ENCODE measurements around the gene ZFP82. TPM values are rescaled to one million over a fixed set of nuclear protein-coding genes. Genes with fewer than 3 reads are reported as not detected.

The ZFP82 gene
- total RNA-seq, 2 donors from 2014 or later: 3.5 to 5.0 TPM

- Mint-ChIP-seq H3K27ac (no peak overlapping the region), H3K36me3 (peaks cover 63 to 77% of the 10 kb centered on the region in 2 donors), H3K9me3 (peaks cover 43 to 49% of the 10 kb centered on the region in 2 donors)
- ATAC-seq: no peak
- DNase-seq (ENCODE audit: low spot score in 2 of 2): no peak
These were observed 25.3 kb downstream of the ZFP82 start for GRCh38 chr19:36392916-36393673.

GRCh38 chr19:36379510-36379819 is 39.0 kb downstream of the ZFP82 start:
- Mint-ChIP-seq H3K9me3 (peaks cover 4 to 18% of the 10 kb centered on the region in 2 donors), H3K27ac (peak overlapping the region; percentile 50 to 90), H3K36me3 (peaks cover 18 to 26% of the 10 kb centered on the region in 2 donors)
- DNase-seq (ENCODE audit: low spot score in 2 of 2) (no peak), ATAC-seq (no peak)

DNA sequence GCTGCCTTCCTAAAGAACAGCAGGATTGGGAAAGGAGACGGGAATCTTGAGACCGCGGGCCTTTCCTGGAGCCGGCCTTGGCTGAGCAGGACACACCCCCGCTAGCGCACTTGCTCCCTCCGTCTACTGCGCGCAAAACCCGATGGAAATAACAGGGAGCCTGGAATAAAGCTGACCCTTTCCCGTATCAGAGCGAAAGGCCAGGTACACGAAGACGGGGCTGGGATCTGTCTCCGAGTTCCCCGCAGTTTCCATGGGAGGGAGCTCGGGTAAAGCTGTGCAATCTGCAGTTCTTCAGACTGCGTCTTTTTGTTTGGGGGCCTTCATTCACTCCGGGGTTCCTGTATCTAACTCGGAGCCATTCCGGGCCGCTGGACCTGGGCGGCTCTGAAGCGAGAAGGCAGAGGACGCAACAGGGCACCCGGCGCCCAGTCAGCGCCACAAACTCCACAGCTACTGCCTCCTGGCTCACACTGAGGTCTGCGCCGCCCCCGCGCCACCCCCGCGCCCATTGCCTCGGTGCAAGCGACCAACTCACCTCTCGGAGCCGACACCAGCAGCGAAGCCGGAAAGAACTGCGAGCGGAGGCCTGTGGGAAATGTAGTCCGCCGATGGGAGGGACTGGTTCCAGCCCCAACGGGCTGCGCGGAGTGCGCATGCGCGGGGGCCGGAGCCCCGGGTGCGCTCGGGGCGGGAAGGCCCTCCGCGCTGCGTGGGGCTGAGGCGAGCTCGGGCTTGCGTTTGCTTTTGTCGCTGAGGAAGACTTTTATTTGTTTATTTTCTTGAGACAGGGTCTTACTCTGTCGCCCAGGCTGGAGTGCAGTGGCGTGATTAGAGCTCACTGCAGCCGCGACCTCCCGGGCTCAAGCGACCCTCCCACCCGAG is 39.6 kb downstream of the ZFP82 start, which contains the start of gene ZFP14:
Gene ZFP14, minus strand, starts transcription at position 577 of the 885 bp plus-strand sequence. CDS start 11,309 bp downstream, outside the sequence.
- H3K9me3 Mint-ChIP-seq: peaks cover 4 to 18% of the 10 kb centered on the region in 2 donors
- peak within 1 kb of the TSS; percentile 82 to 90 for H3K27ac Mint-ChIP-seq
- H3K36me3 Mint-ChIP-seq: peaks cover 21 to 32% of the 10 kb centered on the region in 2 donors
- DNase-seq (ENCODE audit: low spot score in 2 of 2) (peak; percentile 89 to 96), ATAC-seq (peak; percentile 99 to 100)

DNA sequence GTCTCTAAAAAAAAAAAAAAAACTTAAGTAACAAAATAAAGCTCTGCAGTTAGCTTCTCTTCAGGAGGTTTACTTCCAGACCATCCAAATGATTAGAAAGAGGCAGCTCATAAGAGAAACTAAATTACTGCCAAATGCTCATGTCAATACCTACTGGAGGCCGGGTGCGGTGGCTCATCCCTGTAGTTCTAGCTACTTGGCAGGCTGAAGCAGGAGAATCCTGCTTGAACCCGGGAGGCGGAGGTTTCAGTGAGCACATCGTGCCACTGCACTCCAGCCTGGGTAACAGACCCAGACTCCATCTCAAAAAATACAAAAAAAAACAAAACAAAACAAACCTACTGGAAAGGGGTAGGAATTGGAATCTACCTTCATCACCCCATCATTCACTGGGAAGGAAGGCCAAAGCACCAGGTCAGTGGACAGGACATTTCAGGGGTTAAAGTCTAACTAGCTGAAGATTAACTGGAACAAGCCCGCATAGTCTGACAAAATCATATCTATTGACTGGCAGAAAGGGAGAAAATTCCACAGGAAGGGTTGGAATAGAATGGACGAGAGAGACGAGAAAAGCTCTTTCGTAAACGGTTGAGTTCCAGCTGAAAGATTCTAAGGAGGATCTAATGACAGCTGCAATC is 40.8 kb downstream of the ZFP82 start:
- peak overlapping the region; percentile 82 to 90 for H3K27ac Mint-ChIP-seq

GRCh38 chr19:36373638-36374156 is 44.7 kb downstream of the ZFP82 start:
- ATAC-seq (no peak), DNase-seq (ENCODE audit: low spot score in 2 of 2) (no peak)
- peaks cover 57 to 75% of the 10 kb centered on the region in 2 donors for H3K36me3 Mint-ChIP-seq
- H3K9me3 Mint-ChIP-seq: peaks cover 18 to 19% of the 10 kb centered on the region in 2 donors
- H3K27ac Mint-ChIP-seq: no peak overlapping the region

More for the DNA sequence above, 40.8 kb downstream of the ZFP82 start:
- DNase-seq (ENCODE audit: low spot score in 2 of 2) (no peak), ATAC-seq (no peak)
- Mint-ChIP-seq H3K9me3 (peaks cover 2 to 15% of the 10 kb centered on the region in 2 donors), H3K36me3 (peaks cover 27 to 40% of the 10 kb centered on the region in 2 donors)

- Mint-ChIP-seq H3K9me3 (peaks cover 17 to 18% of the 10 kb centered on the region in 2 donors), H3K36me3 (peaks cover 64 to 83% of the 10 kb centered on the region in 2 donors), H3K27ac (no peak overlapping the region)
- ATAC-seq (no peak), DNase-seq (ENCODE audit: low spot score in 2 of 2) (no peak)
These were observed 46.6 kb downstream of the ZFP82 start for GRCh38 chr19:36371886-36372285.

GRCh38 chr19:36363845-36364244 is 54.6 kb downstream of the ZFP82 start:
- Mint-ChIP-seq H3K9me3 (peaks cover 18 to 24% of the 10 kb centered on the region in 2 donors), H3K27ac (no peak overlapping the region), H3K36me3 (peaks cover 63 to 91% of the 10 kb centered on the region in 2 donors)
- DNase-seq (ENCODE audit: low spot score in 2 of 2) (no peak), ATAC-seq (no peak)

Other genes starting within 250 kb of the ZFP82 start
- 1 to 10 TPM; 2.6 to 6.4 TPM for gene ZNF565, start 204.0 kb downstream of the ZFP82 start, total RNA-seq
- 10 to 100 TPM; 64.1 to 90.3 TPM for gene ZNF146, start 203.5 kb downstream of the ZFP82 start, total RNA-seq
- 1 to 10 TPM; 2.3 to 2.4 TPM for gene ZFP14, start 39.4 kb downstream of the ZFP82 start, total RNA-seq
- 1 to 10 TPM; 5.0 to 5.4 TPM for gene ZNF566, start 70.9 kb upstream of the ZFP82 start, total RNA-seq
- gene ZNF260, start 109.6 kb upstream of the ZFP82 start, total RNA-seq: 1 to 10 TPM; 6.0 to 6.3 TPM
- gene ZNF529, start 154.6 kb upstream of the ZFP82 start, total RNA-seq: 10 to 100 TPM; 15.6 to 26.8 TPM
- gene ZNF382, start 186.7 kb upstream of the ZFP82 start, total RNA-seq: 10 to 100 TPM in 1 of 2 donors, 1 to 10 TPM in 1; 3.8 to 13.0 TPM
- gene ZNF461, start 248.2 kb upstream of the ZFP82 start, total RNA-seq: 1 to 10 TPM; 3.2 to 4.8 TPM